ENCODE measurements around the gene RSRC1. TPM values are rescaled to one million over a fixed set of nuclear protein-coding genes. Genes with fewer than 3 reads are reported as not detected.

Gene RSRC1
- total RNA-seq, 2 experiments from 2014 or later = 37.4 to 38.8 TPM

DNA sequence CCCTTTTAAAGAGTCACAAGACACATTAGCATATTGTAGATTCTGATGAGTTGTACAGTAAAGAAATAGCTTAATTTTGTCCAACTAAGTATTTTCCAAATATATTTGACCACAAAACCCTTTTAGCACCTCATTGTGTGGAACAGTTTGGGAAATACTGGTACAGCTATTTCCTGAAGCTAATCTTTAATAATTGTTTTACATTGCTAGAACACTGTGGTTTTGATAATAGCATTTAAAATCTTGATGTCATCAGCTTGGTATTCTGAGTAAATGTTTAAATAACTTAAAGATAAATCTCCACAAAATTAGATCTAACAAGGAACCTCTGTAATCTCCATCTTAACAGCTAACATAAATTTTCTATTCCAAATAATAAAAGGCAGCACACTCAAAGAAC is 321.1 kb downstream of the RSRC1 start:
- no peak overlapping the region for H3K27ac Mint-ChIP-seq
- H3K4me3 Mint-ChIP-seq = no peak overlapping the region
- ChIA-PET CTCF (no interaction called here), POLR2A (no interaction called here)
- no peaks in the 10 kb centered on the region for H3K4me1 Mint-ChIP-seq
- no peak for DNase-seq
- H3K36me3 Mint-ChIP-seq (ENCODE audit: low read depth) = no peaks in the 10 kb centered on the region
- H3K9me3 Mint-ChIP-seq = no peaks in the 10 kb centered on the region
- no peaks in the 10 kb centered on the region for H3K27me3 Mint-ChIP-seq

DNA sequence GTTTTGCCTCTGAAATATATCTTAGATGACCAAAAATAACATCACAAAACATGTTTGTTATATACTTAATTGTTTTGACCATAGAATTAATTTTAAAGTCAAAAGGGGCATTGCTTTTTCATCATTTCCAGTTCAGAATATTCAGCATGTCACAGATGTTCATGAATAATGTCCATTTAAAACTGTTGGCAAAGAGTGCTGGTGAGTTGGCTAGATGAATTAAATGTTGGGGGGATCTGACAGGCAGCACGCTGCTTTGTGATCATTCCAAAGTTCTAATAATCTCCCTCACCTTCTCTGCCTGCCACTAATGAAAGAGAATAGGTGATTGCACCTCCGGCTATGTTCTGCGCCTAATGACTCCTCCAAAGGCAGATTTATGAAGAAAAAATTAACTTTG is 321.9 kb downstream of the RSRC1 start:
- H3K36me3 Mint-ChIP-seq (ENCODE audit: low read depth) = no peaks in the 10 kb centered on the region

DNA sequence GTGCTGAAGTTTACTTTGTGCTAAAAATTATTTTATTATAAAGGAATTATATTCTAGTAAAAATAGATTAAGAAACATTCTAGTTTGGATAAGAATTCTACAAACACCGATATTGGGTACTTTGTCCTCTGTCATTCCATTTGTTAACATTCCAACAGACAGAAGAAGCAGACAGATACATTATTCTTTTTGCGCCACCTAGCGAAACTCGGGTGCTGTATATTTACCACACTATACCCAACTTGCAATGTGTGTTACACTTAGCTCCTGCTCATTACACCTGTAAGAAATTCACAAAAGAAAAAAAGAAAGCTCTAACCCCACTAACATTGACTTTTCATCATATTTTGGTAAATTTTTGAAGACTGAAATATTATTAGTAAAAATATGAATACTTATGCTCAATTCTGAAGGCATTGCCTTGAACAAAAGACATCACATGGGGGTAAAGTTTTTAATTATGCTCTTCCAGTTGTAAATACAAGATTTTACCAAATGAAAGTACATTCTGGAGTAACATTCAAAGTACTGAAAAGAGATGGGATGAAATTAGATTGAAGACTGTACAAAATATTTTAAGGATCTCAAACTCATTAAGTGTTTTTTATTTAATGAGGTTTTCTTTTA is 324.6 kb downstream of the RSRC1 start:
- no peaks in the 10 kb centered on the region for H3K9me3 Mint-ChIP-seq
- no peak overlapping the region for H3K27ac Mint-ChIP-seq
- no peaks in the 10 kb centered on the region for H3K27me3 Mint-ChIP-seq
- DNase-seq = peak; percentile 28
- no peak overlapping the region for H3K4me3 Mint-ChIP-seq
- H3K4me1 Mint-ChIP-seq = no peaks in the 10 kb centered on the region
- CTCF ChIA-PET = interaction anchor here (0.6 to 2.6 kb wide), 13 partner anchors 9 to 902 kb away, joined by 3 to 15 read pairs (median 3); partner anchors contain the start of gene RSRC1
- peaks cover 2% of the 10 kb centered on the region for H3K36me3 Mint-ChIP-seq (ENCODE audit: low read depth)
- POLR2A ChIA-PET = no interaction called here

More for the DNA sequence above, 321.9 kb downstream of the RSRC1 start:
- H3K27ac Mint-ChIP-seq = no peak overlapping the region
- no peak overlapping the region for H3K4me3 Mint-ChIP-seq
- CTCF ChIA-PET = no interaction called here
- POLR2A ChIA-PET = interaction anchor here (0.7 kb wide), 1 partner anchor 327 kb away, joined by 3 read pairs; no protein-coding TSS in a partner anchor
- DNase-seq = no peak
- no peaks in the 10 kb centered on the region for H3K9me3 Mint-ChIP-seq
- no peaks in the 10 kb centered on the region for H3K27me3 Mint-ChIP-seq
- H3K4me1 Mint-ChIP-seq = no peaks in the 10 kb centered on the region

DNA sequence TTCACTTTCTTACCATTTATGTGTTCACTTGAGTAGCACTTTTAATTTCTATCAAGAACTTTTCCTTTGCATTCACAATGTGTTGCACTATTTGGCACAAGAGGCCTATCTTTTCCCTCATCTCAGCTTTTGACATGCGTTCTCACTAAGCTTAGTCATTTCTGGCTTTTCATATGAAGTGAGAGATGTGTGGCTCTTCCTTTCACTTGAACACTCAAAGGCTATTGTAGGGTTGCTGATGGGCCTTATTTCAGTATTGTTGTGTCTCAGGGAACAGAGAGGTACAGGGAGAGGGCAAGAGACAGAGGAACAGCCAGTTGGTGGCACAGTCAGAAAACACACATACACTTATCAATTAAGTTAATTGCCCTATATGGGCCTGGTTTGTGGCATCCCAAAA is 333.7 kb downstream of the RSRC1 start:
- Mint-ChIP-seq H3K9me3 (no peaks in the 10 kb centered on the region), H3K36me3 (ENCODE audit: low read depth) (no peaks in the 10 kb centered on the region), H3K27me3 (no peaks in the 10 kb centered on the region), H3K27ac (no peak overlapping the region), H3K4me3 (no peak overlapping the region), H3K4me1 (peaks cover 17% of the 10 kb centered on the region)
- CTCF ChIA-PET = interaction anchor here (0.9 to 1.2 kb wide), 2 partner anchors 9 to 152 kb away, joined by 3 read pairs; no protein-coding TSS in a partner anchor
- POLR2A ChIA-PET = no interaction called here
- DNase-seq = no peak

DNA sequence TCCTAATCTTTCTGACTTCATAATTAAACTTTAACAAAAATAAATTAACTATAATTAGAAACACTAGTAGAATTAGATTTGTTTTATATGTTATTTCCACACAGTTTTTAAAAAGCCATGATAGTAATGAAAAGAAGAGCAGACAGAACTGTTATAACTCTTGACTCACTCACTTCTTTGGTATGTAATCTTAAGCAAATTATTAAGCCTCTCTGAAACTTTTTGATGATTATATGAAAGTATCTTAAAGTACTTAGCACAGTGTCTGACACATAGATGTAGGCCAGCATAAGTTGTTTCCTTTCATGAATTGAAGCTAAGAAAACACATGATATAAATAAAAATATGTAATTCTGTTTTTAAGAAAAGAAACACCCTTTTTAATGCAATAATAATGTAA is 337.5 kb downstream of the RSRC1 start:
- Mint-ChIP-seq H3K36me3 (ENCODE audit: low read depth) (no peaks in the 10 kb centered on the region), H3K27ac (no peak overlapping the region), H3K4me1 (peaks cover 16% of the 10 kb centered on the region), H3K27me3 (no peaks in the 10 kb centered on the region), H3K4me3 (no peak overlapping the region), H3K9me3 (no peaks in the 10 kb centered on the region)
- no peak for DNase-seq
- ChIA-PET CTCF (no interaction called here), POLR2A (no interaction called here)

DNA sequence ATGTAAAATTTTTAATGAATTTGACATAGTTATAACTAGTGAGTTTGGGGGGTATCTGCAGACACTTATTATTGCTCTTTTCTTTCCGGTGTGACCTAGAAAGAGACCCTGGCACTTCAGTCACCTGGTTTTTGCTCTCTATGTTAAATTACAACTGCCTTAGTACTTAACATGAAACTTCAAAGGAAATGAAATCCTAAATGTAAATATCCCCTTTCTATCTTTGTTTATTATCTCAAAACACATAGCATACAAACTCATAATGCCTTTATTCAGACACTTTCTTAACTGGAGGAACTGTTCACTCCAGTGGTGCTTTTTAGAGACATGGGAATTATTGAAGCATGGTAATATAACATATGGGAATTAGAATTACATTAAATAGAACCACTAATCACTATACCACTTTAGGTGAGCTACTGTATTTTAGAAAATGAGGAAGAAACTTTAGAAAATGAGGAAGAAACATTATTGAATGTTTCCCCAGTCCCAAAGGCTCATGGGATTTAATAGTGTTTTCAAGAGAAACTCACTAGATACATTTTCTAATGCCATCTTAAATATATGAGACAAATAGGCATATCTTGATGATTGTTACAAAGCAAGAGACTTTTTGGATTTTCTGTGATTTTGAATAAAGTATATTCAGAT is 341.6 kb downstream of the RSRC1 start:
- H3K27ac Mint-ChIP-seq = no peak overlapping the region
- H3K27me3 Mint-ChIP-seq = no peaks in the 10 kb centered on the region
- no peak for DNase-seq
- no peaks in the 10 kb centered on the region for H3K36me3 Mint-ChIP-seq (ENCODE audit: low read depth)
- no peak overlapping the region for H3K4me3 Mint-ChIP-seq
- no peaks in the 10 kb centered on the region for H3K4me1 Mint-ChIP-seq
- no peaks in the 10 kb centered on the region for H3K9me3 Mint-ChIP-seq
- POLR2A ChIA-PET = no interaction called here
- CTCF ChIA-PET = no interaction called here

DNA sequence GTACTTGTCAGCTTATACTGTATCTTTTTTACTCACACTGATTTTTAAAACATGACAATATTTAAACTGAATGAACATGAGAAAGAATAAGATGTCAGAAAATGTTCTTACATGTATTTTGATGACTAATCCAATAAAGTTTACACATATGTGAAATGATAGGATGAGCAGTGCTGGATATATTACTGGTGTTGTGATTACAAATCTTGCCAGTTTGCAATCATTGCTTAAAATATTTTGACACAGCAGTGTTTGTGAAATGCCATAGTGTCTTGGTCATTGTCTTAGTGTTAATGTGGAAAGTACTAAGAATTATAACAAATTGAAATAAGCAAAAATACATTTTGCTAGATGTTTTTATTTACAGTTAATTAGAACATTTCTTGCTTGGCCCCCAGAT is 342.4 kb downstream of the RSRC1 start:
- POLR2A ChIA-PET = no interaction called here
- no peaks in the 10 kb centered on the region for H3K4me1 Mint-ChIP-seq
- H3K36me3 Mint-ChIP-seq (ENCODE audit: low read depth) = no peaks in the 10 kb centered on the region
- no peaks in the 10 kb centered on the region for H3K9me3 Mint-ChIP-seq
- H3K27ac Mint-ChIP-seq = no peak overlapping the region
- no peaks in the 10 kb centered on the region for H3K27me3 Mint-ChIP-seq
- CTCF ChIA-PET = no interaction called here
- no peak overlapping the region for H3K4me3 Mint-ChIP-seq
- DNase-seq = no peak

DNA sequence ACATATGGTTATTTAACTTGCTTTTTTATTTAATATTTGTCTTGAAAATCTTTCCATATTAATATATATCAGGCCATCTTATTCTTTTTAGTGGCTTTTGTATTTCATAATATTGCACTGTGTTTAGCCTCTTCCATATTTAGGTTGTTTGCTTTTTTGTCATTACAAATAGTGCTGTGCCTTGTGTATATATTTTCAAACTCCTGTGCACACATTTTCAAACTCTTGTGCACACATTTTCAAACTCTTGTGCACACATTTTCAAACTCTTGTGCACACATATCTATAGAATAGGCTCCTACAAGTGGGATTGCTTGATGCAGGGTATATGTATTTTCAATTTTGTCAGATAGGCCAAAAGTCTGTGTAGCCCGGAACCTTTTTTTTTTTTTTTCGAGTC is 343.1 kb downstream of the RSRC1 start:
- no peak for DNase-seq
- ChIA-PET CTCF (no interaction called here), POLR2A (no interaction called here)
- H3K4me1 Mint-ChIP-seq = no peaks in the 10 kb centered on the region
- no peak overlapping the region for H3K27ac Mint-ChIP-seq
- no peaks in the 10 kb centered on the region for H3K36me3 Mint-ChIP-seq (ENCODE audit: low read depth)
- H3K27me3 Mint-ChIP-seq = no peaks in the 10 kb centered on the region
- no peak overlapping the region for H3K4me3 Mint-ChIP-seq
- H3K9me3 Mint-ChIP-seq = no peaks in the 10 kb centered on the region

DNA sequence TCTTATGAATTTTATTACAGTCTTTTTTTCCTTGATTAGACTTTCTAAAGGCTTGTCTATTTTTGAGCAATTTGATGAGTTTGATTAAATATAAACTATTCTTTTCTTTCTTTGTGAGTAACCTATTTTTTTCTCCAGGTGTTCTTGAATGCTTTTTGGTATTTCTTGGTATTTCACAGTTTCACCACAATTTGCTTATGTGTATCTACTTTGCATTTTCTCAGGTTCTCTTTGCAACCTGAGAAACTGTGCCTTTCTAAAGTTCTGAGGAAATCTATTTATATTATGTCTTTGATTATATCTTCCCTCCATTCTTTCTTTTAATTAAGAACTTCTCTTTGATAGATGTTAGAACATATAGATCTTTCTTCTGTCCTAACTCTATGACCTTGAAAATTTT is 344.0 kb downstream of the RSRC1 start:
- H3K27me3 Mint-ChIP-seq = no peaks in the 10 kb centered on the region
- H3K9me3 Mint-ChIP-seq = no peaks in the 10 kb centered on the region
- H3K4me3 Mint-ChIP-seq = no peak overlapping the region
- CTCF ChIA-PET = no interaction called here
- no peak for DNase-seq
- H3K4me1 Mint-ChIP-seq = no peaks in the 10 kb centered on the region
- POLR2A ChIA-PET = no interaction called here
- H3K36me3 Mint-ChIP-seq (ENCODE audit: low read depth) = no peaks in the 10 kb centered on the region
- no peak overlapping the region for H3K27ac Mint-ChIP-seq

DNA sequence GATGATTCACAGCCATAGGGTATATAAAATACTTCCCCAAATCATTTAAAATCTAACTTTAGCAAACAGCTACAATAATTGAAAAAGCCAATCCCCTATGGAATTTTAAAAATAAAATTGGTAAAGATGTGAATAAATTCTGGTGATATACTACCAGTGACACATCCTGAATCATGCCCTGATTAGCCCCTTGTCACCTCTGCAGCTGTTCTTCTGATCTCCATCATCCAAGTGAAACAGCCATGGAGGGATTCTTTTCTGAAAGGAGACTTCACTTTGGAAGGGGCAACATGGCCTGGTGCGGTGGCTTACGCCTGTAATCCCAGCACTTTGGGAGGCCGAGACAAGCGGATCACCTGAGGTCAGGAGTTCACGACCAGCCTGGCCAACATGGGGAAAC is 345.5 kb downstream of the RSRC1 start:
- CTCF ChIA-PET = no interaction called here
- Mint-ChIP-seq H3K27ac (no peak overlapping the region), H3K4me1 (no peaks in the 10 kb centered on the region), H3K36me3 (ENCODE audit: low read depth) (no peaks in the 10 kb centered on the region), H3K9me3 (no peaks in the 10 kb centered on the region), H3K27me3 (no peaks in the 10 kb centered on the region), H3K4me3 (no peak overlapping the region)
- no peak for DNase-seq
- POLR2A ChIA-PET = no interaction called here

DNA sequence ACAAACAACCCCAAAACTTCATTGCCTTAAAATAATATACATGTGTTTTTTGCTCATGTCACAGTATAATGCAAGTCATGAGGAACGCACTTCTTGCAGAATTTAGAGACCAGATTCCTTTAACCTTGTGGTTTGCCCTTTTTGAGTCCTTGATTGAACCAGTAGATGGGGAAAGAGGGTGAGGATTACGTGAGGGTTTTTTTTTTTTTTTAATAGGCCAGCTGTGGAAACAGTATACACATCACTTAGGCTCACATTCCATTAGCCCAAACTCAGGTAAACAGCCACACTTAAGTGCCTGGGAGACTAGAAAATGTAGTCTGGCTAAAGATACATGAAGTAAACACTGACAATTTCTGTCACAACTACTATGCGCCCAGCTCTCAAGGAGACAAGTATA is 346.2 kb downstream of the RSRC1 start:
- Mint-ChIP-seq H3K9me3 (no peaks in the 10 kb centered on the region), H3K27ac (no peak overlapping the region), H3K4me3 (no peak overlapping the region), H3K4me1 (no peaks in the 10 kb centered on the region), H3K36me3 (ENCODE audit: low read depth) (no peaks in the 10 kb centered on the region), H3K27me3 (no peaks in the 10 kb centered on the region)
- no peak for DNase-seq
- CTCF ChIA-PET = no interaction called here
- POLR2A ChIA-PET = no interaction called here

DNA sequence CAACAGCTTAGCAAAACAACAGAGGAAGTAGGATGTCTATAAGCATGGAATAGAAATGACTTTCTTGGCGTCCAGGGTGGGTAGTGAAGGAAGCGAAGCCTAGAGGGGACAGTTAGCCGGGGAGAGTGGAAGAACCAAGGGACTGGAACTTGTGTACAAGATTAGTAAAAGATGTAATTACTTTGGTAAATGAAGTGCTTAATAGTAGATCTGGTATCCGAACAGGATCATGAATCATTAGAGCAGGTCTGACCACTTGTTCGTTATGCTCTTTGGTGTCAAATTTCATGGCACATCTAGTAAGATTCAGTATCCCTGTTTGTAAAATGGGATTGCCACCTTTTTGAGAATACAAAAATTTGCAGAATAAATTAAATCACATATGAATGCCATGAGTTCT is 348.6 kb downstream of the RSRC1 start:
- ChIA-PET CTCF (no interaction called here), POLR2A (no interaction called here)
- Mint-ChIP-seq H3K9me3 (no peaks in the 10 kb centered on the region), H3K4me3 (no peak overlapping the region), H3K4me1 (no peaks in the 10 kb centered on the region), H3K27ac (no peak overlapping the region), H3K36me3 (ENCODE audit: low read depth) (no peaks in the 10 kb centered on the region), H3K27me3 (no peaks in the 10 kb centered on the region)
- DNase-seq = no peak

DNA sequence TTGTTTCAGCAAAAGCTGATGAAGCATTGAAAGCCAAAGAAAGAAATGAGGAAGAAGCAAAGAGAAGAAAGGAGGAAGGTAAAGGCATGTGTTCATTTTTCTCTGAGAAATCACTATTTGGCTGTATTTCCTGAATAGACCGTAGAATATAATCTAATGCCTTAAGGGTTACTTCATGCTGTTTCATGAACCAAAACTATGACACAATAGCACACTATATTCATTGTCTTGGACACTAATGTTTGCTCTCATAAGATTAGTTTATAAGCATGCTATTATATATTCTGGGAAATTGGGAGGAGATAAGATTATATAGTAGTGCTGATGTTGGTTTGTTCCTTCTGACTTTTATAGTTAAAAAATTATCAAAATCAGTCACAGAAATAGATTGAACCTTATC is 351.0 kb downstream of the RSRC1 start:
- Mint-ChIP-seq H3K4me1 (no peaks in the 10 kb centered on the region), H3K27me3 (no peaks in the 10 kb centered on the region), H3K4me3 (no peak overlapping the region), H3K27ac (no peak overlapping the region), H3K9me3 (no peaks in the 10 kb centered on the region), H3K36me3 (ENCODE audit: low read depth) (no peaks in the 10 kb centered on the region)
- no peak for DNase-seq
- POLR2A ChIA-PET = no interaction called here
- CTCF ChIA-PET = no interaction called here

DNA sequence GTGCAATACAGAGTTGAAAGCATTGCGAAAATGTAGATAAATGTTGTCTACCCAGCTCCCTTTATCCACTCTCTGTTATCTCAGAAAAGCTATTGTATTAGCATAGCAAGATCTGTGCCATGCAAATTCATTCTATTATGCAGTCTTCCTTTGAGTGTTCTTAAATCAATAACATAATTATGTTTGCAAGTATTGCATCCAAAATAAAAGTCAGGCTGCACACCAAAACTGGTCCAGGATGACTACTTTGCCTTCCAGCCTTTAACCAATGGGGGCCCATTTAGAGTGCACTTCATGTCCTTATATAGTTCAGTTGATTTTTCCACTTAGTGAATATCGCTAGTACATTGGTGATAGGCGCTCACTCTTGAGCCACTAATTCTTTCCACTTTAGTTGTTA is 353.7 kb downstream of the RSRC1 start:
- Mint-ChIP-seq H3K27me3 (no peaks in the 10 kb centered on the region), H3K36me3 (ENCODE audit: low read depth) (no peaks in the 10 kb centered on the region), H3K27ac (no peak overlapping the region), H3K9me3 (no peaks in the 10 kb centered on the region), H3K4me1 (no peaks in the 10 kb centered on the region), H3K4me3 (no peak overlapping the region)
- POLR2A ChIA-PET = no interaction called here
- DNase-seq = no peak
- CTCF ChIA-PET = no interaction called here

All from activated CD4-positive, alpha-beta memory T cell treated with anti-CD3 and anti-CD28 coated beads, Interleukin-2, amount 10 ng/mL, durations not matched to agents 7 days and 5 days (primary cell).